CD14-positive monocyte (primary cell): ENCODE measurements around the gene DYNC1H1. TPM values are rescaled to one million over a fixed set of nuclear protein-coding genes. Genes with fewer than 3 reads are reported as not detected.

ENCODE experiments used
- DNase-seq, 3 donors: peaks; one replicate each; pipeline ENCODE4 v3.0.0-alpha.2; 2011 to 2022
- H2AFZ ChIP-seq: 2 replicates; pipeline ENCODE4 v1.6.0; 2012; ENCODE audit warnings: mild to moderate bottlenecking, low read depth, low read length, inconsistent platforms; ENCODE audit not compliant: insufficient read depth, poor library complexity, severe bottlenecking
- H3K27ac ChIP-seq, 2 donors: 1 replicate in 1 of 2; 2 replicates in 1 of 2; pipeline ENCODE4 v1.5.1; 2012 to 2013; ENCODE audit warnings: low read length in 2 of 2, control low read depth in 1 of 2, inconsistent platforms in 1 of 2, low read depth in 1 of 2, mild to moderate bottlenecking in 1 of 2
- H3K27me3 ChIP-seq, 2 donors: one replicate each; pipeline versions ENCODE4 v1.6.0 to v1.6.1; 2011 to 2013; ENCODE audit warnings: low read length in 2 of 2; ENCODE audit not compliant: control insufficient read depth in 2 of 2, insufficient read depth in 2 of 2
- H3K36me3 ChIP-seq, 2 donors: replicated peaks in 1 of 2; 1 replicate in 1 of 2; 2 replicates in 1 of 2; pipeline versions ENCODE4 v1.5.1 to v1.6.1; 2012 to 2013; ENCODE audit warnings: low read length in 2 of 2, control low read depth in 1 of 2, inconsistent platforms in 1 of 2, mild to moderate bottlenecking in 1 of 2; ENCODE audit not compliant: insufficient read depth in 2 of 2, control insufficient read depth in 1 of 2
- H3K4me1 ChIP-seq, 2 donors: 1 replicate in 1 of 2; 2 replicates in 1 of 2; pipeline versions ENCODE4 v1.5.1 to v1.6.1; 2012 to 2013; ENCODE audit warnings: low read length in 2 of 2, control low read depth in 1 of 2, inconsistent platforms in 1 of 2, mild to moderate bottlenecking in 1 of 2, moderate library complexity in 1 of 2; ENCODE audit not compliant: insufficient read depth in 2 of 2, control insufficient read depth in 1 of 2
- H3K4me2 ChIP-seq: replicated peaks from 2 replicates; pipeline ENCODE3; 2012; ENCODE audit warnings: low read length, moderate library complexity, mild to moderate bottlenecking; ENCODE audit not compliant: poor library complexity, severe bottlenecking; ENCODE audit errors: extremely low read depth
- H3K4me3 ChIP-seq, 3 experiments: fragments of 200-600 bp in 1 of 3; sonication (generic) in 1 of 3; replicated peaks in 1 of 3; 1 replicate in 2 of 3; 2 replicates in 1 of 3; pipeline ENCODE4 v1.5.1; 2011 to 2013; ENCODE audit warnings: low read length in 3 of 3, mild to moderate bottlenecking in 3 of 3, control low read depth in 2 of 3, low read depth in 2 of 3, inconsistent platforms in 1 of 3, moderate library complexity in 1 of 3
- H3K79me2 ChIP-seq: 2 replicates; pipeline ENCODE4 v1.6.0; 2012; ENCODE audit warnings: mild to moderate bottlenecking, control low read depth, inconsistent platforms, low read length, moderate library complexity; ENCODE audit not compliant: insufficient read depth
- H3K9ac ChIP-seq: 2 replicates; pipeline ENCODE4 v1.6.0; 2017; ENCODE audit warnings: low read length, mild to moderate bottlenecking; ENCODE audit not compliant: insufficient read depth, poor library complexity, severe bottlenecking
- H3K9me3 ChIP-seq, 2 donors: replicated peaks in 1 of 2; 1 replicate in 1 of 2; 2 replicates in 1 of 2; pipeline versions ENCODE4 v1.5.1 to v1.6.1; 2012 to 2013; ENCODE audit warnings: low read length in 2 of 2, control low read depth in 1 of 2; ENCODE audit not compliant: control insufficient read depth in 1 of 2, insufficient read depth in 1 of 2
- H4K20me1 ChIP-seq: 2 replicates; pipeline ENCODE4 v1.6.0; 2012; ENCODE audit warnings: mild to moderate bottlenecking, low read length, control low read depth, moderate library complexity; ENCODE audit not compliant: insufficient read depth
- H3K27ac Mint-ChIP-seq, 7 donors: one replicate each; pipeline ENCODE4 v1.8.0; 2020; ENCODE audit warnings: mild to moderate bottlenecking in 7 of 7, mixed read lengths in 7 of 7, moderate library complexity in 6 of 7, inconsistent platforms in 2 of 7
- H3K27me3 Mint-ChIP-seq, 3 donors: one replicate each; pipeline ENCODE4 v1.8.0; 2021 to 2022; ENCODE audit warnings: low read depth in 3 of 3, mild to moderate bottlenecking in 3 of 3, mixed read lengths in 3 of 3, moderate library complexity in 3 of 3, inconsistent platforms in 1 of 3
- H3K36me3 Mint-ChIP-seq, 2 donors: one replicate each; pipeline ENCODE4 v1.8.0; 2020; ENCODE audit warnings: mixed read lengths in 2 of 2, inconsistent platforms in 1 of 2, mild to moderate bottlenecking in 1 of 2
- H3K4me1 Mint-ChIP-seq: one replicate; pipeline ENCODE4 v1.8.0; 2020; ENCODE audit warnings: mild to moderate bottlenecking, mixed read lengths
- H3K4me3 Mint-ChIP-seq, 2 donors: one replicate each; pipeline ENCODE4 v1.8.0; 2020; ENCODE audit warnings: mild to moderate bottlenecking in 2 of 2, mixed read lengths in 2 of 2, moderate library complexity in 1 of 2
- H3K9me3 Mint-ChIP-seq, 7 donors: one replicate each; pipeline ENCODE4 v1.8.0; 2020 to 2022; ENCODE audit warnings: mixed read lengths in 7 of 7, mild to moderate bottlenecking in 6 of 7, moderate library complexity in 6 of 7, inconsistent platforms in 2 of 7
- CTCF ChIP-seq: fragments of 200-600 bp; IDR thresholded peaks from one replicate; pipeline ENCODE4 v1.8.0; 2022; ENCODE audit warnings: antibody characterized with exemption, mild to moderate bottlenecking
- WGBS: methylation state at CpG from one replicate; pipeline ENCODE4 v1.1.5; 2013; ENCODE audit warnings: missing lambda C conversion rate; ENCODE audit not compliant: insufficient coverage; 5-methylcytosine and 5-hydroxymethylcytosine counted together
- intact Hi-C, 2 donors: fragments of 100-400 bp; cut with micrococcal nuclease; formaldehyde crosslinking; loops; one replicate each; pipeline versions ENCODE4 v1.15.0 to v1.15.1; 2023
- polyA plus RNA-seq, 3 donors: library from polyadenylated mRNA; depleted of rRNA in 1 of 3; unstranded in 2 of 3; stranded (reverse) in 1 of 3; fragments of 300-500 nt in 2 of 3; fragments of >200 nt in 1 of 3; fragmentation: Illumina TruSeq in 2 of 3; gene quantifications; 1 replicate in 2 of 3; 2 replicates in 1 of 3; pipeline ENCODE4 v1.2.3, GENCODE V29; 2012 to 2021

DYNC1H1 gene
- polyA plus RNA-seq, 3 donors, result 14.7 to 87.3 (median 23.6) TPM

- Mint-ChIP-seq H3K36me3 (peaks cover 95 to 99% of the 10 kb centered on the region in 2 donors), H3K9me3 (no peaks in the 10 kb centered on the region), H3K4me1 (no peaks in the 10 kb centered on the region), H3K27me3 (peaks cover 0 to 2% (median 0%) of the 10 kb centered on the region in 3 donors), H3K4me3 (no peak overlapping the region), H3K27ac (no peak overlapping the region)
- 93% methylated on average over 7 of the region's 14 CpGs for WGBS
- Histone ChIP-seq H3K79me2 (no peaks in the 10 kb centered on the region), H3K4me1 (no peaks in the 10 kb centered on the region), H3K36me3 (peaks cover 95 to 100% of the 10 kb centered on the region in 2 donors), H4K20me1 (peaks cover 5% of the 10 kb centered on the region), H3K4me2 (no peak overlapping the region), H3K9ac (no peak overlapping the region), H3K9me3 (no peaks in the 10 kb centered on the region), H3K27me3 (no peaks in the 10 kb centered on the region), H2AFZ (no peak overlapping the region), H3K27ac (peak overlapping the region in 1 of 2 donors; percentile 15), H3K4me3 (no peak overlapping the region)
- intact Hi-C loops, result no loop called here
- DNase-seq, result no peak
- TF ChIP-seq CTCF, result no peak
Observed at GRCh38 chr14:102007916-102008418, 43.6 kb downstream of the DYNC1H1 start.

GRCh38 chr14:102008891-102009290 lies 44.5 kb downstream of the DYNC1H1 start:
- no peaks in the 10 kb centered on the region for H3K9me3 Mint-ChIP-seq
- Histone ChIP-seq H3K79me2 (no peaks in the 10 kb centered on the region), H3K4me1 (no peaks in the 10 kb centered on the region), H3K4me3 (no peak overlapping the region), H2AFZ (no peak overlapping the region), H4K20me1 (peaks cover 14% of the 10 kb centered on the region), H3K9me3 (no peaks in the 10 kb centered on the region), H3K9ac (no peak overlapping the region), H3K36me3 (peaks cover 97 to 100% of the 10 kb centered on the region in 2 donors), H3K27ac (no peak overlapping the region), H3K27me3 (no peaks in the 10 kb centered on the region), H3K4me2 (no peak overlapping the region)
- no peak overlapping the region for H3K4me3 Mint-ChIP-seq
- intact Hi-C loops, result no loop called here
- H3K27ac Mint-ChIP-seq, result peak overlapping the region in 1 of 7 donors; percentile 45
- 98% methylated on average over 5 of the region's 8 CpGs for WGBS
- TF ChIP-seq CTCF, result no peak
- peaks cover 97 to 99% of the 10 kb centered on the region in 2 donors for H3K36me3 Mint-ChIP-seq
- no peak for DNase-seq
- H3K4me1 Mint-ChIP-seq, result no peaks in the 10 kb centered on the region
- peaks cover 0 to 2% (median 0%) of the 10 kb centered on the region in 3 donors for H3K27me3 Mint-ChIP-seq
